NCI-H2227 (cell line): ENCODE data around the gene GIN1.

Experiments
- DNase-seq: peaks from one replicate; lab custom pipeline; 2025; ENCODE audit not compliant: unreplicated experiment; lab: John Stamatoyannopoulos, UW

GIN1 gene

GRCh38 chr5:103037673-103038455 is 82.1 kb downstream of the GIN1 start:
- DNase-seq, result no peak

- no peak for DNase-seq
Observed at GRCh38 chr5:103036601-103037000, 83.3 kb downstream of the GIN1 start.
